HG02938 (cell line): Measurements from ENCODE around the gene MTA1.

Source experiments
- ATAC-seq: cut with Tn5 transposase; IDR thresholded peaks from one replicate; pipeline ENCODE4 v1.9.1; 2021; ENCODE audit warnings: mild to moderate bottlenecking, moderate library complexity; ENCODE audit not compliant: unreplicated experiment

The MTA1 gene

GRCh38 chr14:105484069-105484996, 64.7 kb downstream of the MTA1 start:
- ATAC-seq, result no peak

GRCh38 chr14:105484997-105485393, 65.4 kb downstream of the MTA1 start:
- no peak for ATAC-seq

DNA sequence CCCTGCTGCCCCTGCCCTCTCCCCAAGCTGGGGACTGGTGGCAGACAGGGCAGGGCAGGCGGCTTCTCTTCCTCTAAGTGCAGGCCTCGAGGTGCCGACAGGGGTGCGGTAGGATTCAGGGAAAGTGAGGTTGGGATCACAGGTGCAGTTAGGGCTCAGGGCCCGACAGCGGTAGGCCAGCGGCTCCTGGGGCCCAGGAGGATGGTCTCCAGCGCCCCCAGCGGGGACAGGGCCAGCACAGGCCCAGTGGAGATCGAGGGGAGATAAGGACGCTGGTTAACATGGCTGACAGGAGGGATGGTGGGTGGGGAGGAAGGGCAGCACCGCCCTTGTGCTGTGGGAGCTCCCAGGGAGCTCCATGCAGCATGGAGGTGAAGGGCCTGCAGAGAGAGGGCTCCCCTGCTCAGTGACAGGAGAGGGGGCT, 66.1 kb downstream of the MTA1 start:
- ATAC-seq, result no peak

GRCh38 chr14:105486163-105486973, 66.7 kb downstream of the MTA1 start, which contains the start of gene CRIP1:
TSS of gene CRIP1 (plus strand) at chr14:105486886. CDS start at chr14:105487260, 374 bp downstream.
- no peak for ATAC-seq

DNA sequence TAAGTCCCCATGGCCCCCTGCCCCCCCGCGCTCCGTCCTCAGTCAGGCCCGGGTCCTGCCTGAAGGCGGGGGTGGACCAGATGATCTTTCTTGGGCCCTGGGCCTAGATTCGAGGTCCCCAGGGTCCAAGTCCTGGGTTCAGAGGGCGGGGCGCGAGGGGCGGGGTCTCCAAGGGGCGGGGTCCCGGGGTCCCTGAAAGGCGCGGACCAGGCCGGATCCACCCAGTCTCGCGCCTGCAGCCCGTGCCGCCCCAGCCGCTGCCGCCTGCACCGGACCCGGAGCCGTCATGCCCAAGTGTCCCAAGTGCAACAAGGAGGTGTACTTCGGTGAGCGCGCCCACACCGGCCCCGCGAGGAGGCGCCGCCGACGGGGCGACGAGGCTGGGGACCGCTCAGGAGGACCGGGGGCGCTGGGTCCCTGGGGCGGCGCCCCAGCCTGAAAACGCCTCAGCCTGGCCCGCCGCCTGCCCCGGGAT, 67.4 kb downstream of the MTA1 start:
- ATAC-seq, result no peak

DNA sequence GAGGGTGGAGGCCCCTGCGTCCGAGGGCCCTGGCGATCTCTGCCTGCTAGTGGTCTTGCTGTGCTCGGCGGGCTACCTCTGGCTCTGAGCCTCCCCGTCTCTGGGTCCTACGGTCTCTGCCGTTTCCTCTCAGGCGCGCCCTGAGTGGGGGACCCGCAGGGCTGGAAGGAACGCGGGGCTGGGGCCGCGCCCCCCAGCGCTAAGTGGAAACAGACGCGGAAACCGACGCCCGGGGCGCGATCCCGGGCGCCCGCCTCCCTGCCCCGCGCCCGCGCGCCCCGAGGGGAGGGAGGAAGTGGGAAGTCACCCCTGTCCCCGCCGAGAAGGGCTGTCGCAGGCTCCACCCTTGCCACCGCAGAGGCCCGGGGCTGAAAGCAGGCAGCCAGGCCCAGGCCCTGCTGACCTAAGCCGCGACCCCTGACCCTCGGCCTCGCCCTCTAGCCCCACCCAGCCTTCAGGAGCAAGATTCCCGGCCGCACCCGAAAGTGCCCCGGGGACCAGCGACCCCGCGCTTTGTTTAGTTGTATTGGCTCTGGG, 67.9 kb downstream of the MTA1 start:
- no peak for ATAC-seq

- ATAC-seq, result no peak
Observed at GRCh38 chr14:105487986-105488777, 68.6 kb downstream of the MTA1 start.

- ATAC-seq, result no peak
Observed at GRCh38 chr14:105488781-105489541, 69.3 kb downstream of the MTA1 start.

DNA sequence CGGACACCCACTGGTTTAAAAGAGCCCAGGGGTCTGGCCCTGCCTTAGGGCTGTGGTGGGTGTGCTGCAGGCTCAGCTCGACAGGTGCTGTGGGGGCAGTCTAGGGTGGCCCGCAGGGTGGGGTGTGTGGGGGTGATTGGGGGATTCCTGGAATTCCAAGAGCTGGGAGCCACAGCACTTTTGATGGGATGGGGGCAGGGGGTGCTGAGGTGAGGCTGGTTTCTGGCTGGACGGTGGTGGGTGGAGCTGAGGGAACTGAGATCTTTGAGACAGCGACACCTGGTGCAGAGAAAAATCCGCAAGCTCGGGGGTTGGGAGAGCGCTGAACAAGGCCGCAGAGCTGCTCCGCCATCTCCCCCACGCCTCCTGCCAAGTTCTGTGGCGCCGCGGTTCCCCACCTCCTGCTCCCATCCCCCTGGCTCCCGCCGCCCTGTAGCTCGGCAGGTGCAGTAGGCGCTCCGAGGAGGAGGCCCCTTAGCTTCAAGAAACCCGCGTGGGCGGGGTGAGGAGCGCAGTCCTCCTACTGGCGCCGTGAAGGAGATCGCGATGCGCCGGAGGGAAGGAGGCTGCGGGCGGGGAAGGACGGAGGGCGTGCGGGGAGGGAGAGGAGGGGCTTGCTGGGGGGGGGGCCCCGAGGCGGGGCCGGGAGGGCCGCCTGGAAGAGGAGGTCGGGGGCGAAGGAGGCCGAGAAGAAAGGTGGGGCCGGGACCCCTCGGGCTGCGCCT, 70.1 kb downstream of the MTA1 start:
- ATAC-seq, result no peak

DNA sequence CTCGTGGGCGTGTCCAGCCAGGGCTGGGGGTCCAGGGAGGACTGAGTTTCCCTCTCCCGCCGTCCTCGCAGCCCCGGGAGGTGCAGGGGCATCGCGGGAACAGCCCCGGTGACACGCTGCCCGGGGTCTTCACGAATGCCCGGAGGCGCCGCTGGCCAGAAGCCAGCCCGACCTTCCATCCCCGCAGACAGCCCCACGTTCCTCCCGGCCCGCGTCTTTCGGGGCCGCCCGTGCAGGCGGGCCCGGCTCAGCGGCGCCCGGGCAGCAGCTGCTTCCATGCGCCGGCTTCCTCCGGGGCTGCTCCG, 70.6 kb downstream of the MTA1 start:
- no peak for ATAC-seq

DNA sequence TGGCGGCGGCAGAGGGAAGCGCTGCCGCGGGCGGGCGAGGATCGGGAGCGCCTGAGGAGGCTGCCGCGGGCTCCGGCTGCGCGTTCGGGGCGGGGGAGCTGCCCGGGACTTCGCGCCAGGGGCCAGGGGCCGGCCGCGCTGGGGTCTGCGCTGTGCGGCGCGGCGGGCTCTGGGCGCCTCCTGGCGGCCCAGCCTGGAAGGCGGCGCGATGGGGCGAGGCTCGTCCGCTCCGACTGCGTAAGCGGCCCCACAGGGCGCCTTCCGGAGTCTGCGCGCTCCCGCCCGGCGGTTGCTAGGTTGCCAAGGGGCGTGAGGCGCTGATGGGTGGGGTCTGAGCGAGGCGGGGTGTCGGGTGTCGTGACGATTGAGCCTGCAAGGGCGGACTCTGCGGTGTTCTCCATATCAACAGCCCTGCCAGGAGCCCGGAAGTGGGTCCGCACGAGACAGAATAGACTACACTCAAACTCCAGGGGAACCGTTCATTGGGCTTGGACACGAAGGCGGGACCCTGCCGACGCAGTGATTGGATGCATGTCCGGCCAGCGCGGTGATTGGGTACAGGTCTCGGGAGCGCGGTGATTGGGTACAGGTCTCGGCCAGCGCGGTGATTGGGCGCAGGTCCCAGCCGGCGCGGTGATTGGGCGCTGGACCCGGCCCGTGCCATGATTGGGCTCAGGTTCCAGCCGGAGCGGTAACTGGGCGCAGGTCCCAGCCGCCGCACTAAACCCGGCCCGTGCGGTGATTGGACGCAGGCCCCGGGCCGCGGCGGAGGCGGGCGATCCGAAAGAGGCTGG, 71.1 kb downstream of the MTA1 start, which contains the start of gene TEDC1:
Gene TEDC1, plus strand, starts transcription at position 675 of the 794 bp plus-strand sequence. CDS start 130 bp downstream, outside the sequence.
- peak; percentile 71 for ATAC-seq

GRCh38 chr14:105491366-105491973, 71.8 kb downstream of the MTA1 start:
- no peak for ATAC-seq

GRCh38 chr14:105492031-105492970, 72.7 kb downstream of the MTA1 start:
- ATAC-seq, result no peak

DNA sequence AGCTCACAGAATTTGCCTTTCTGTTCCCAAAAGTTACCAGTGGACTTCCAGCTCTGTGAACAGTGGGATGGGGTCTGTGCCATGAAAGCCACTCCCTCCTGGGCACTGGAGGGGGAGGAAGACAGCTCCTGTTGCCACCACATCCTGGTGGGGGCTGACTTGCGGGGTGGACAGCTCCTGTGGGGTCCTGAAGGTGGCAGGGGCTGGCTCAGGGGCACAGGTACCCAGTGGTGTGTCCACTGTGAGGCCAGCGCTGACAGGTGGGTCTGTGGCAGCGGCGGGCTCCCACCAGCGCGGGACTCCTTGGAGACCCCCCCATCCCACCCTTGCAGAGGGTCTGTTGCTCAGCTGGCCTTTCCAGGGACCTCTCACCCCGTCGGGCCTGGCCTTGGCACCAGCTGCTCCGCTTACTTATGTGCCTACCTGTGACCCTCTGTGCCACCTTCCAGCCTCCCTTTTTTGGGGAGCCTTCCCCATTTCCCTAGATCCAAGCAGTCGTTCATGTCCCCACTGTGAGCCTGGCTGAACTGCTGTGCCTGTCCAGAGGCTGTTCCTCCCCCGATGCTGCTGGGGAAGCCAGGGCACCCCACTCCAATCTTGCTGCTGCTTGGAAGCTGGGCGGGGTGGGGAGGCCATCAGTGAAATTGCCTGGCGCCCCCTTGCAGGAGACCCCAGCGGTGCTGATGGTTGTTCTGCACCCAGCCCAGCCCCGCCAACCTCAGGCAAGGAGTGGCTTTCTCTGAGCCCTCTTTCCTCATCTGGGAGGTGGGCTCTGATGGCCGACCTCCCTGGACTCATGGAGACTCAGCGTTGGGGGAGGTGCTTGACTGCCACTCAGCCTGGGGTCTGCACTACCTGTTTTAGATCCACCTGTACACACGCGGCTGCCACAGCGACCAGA, 73.6 kb downstream of the MTA1 start:
- no peak for ATAC-seq

GRCh38 chr14:105493921-105494605, 74.4 kb downstream of the MTA1 start:
- ATAC-seq, result no peak
